ENCODE measurements around the gene DZANK1. TPM values are rescaled to one million over a fixed set of nuclear protein-coding genes. Genes with fewer than 3 reads are reported as not detected.
"Not testable (repeated sequence)": the region's sequence is repeated elsewhere in the genome, so short reads cannot be mapped to it uniquely, and the experiment has no call there.

DZANK1 gene
- total RNA-seq, 5 donors from 2014 or later (not counting 1 experiment from before 2014, with no cell fraction given): 2.3 to 4.0 (median 3.2) TPM

DNA sequence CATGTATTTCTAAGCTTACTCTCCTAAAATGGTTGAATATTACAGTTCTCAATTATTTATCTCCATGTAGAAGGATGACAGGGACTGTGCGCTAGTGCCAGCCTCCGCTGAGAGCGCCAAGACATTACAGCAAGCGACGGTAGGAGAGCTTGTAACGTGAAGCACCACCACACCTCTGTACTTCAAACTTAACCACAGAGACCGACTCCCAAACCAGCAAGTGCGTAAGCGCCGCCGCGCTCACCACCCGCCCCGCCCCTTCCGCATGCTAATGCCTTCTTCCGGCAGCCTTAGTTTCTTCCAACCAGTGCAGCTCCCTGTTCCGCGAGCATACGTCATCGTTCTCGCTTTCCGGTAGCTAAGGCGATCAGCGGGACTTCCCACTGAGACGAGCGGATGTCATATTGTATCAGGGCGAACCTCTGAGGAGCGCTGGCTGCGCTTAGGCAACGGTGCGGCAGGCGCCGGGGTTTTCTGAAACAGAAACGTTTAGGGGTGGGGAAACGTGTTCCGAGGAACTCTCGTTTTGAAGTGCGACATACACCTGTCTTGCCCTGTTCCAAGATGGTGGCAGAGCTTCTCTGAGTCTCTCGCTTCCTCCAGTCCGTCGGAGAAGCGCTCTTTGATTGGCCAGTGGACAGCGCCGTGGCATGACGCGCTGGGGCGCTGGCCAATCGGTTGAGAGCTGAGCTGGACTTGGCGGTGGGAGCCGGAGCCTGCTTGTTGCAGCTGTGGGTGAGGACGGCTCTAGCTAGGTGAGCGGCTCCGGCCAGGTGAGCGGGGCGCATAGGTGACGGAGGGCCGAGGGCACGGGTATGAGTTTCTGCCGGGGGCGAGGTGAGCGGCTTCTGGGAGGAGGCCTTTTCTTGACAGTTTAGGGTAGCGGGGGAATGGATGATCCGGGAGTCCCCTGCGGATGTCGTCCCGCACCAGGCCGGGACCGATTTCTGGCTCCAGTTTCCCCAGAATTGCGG is 40.7 kb upstream of the DZANK1 start, which contains the start of gene SEC23B:
Gene SEC23B, plus strand, starts transcription at position 723 of the 974 bp plus-strand sequence. CDS start 2,896 bp downstream, outside the sequence.
- Mint-ChIP-seq H3K27me3 (no peaks in the 10 kb centered on the region), H3K4me1 (peaks cover 45 to 50% (median 46%) of the 10 kb centered on the region in 3 donors), H3K9me3 (no peaks in the 10 kb centered on the region), H3K27ac (peak within 1 kb of the TSS; percentile 100), H3K36me3 (peaks cover 18% of the 10 kb centered on the region), H3K4me3 (peak within 1 kb of the TSS; percentile 99 to 100 (median 100))
- H3K27me3 ChIP-seq (replicated peaks in 1 of 2; ENCODE audit: control insufficient read depth in 2 of 2, extremely low read depth in 1 of 2, insufficient read depth in 2 of 2, low read length in 1 of 2): no peaks in the 10 kb centered on the region
- no peaks in the 10 kb centered on the region for H3K9me3 ChIP-seq
- H3K36me3 ChIP-seq (ENCODE audit: control insufficient read depth in 2 of 2, extremely low read depth in 1 of 2, insufficient read depth in 1 of 2, low read length in 1 of 2): peaks cover 0 to 23% of the 10 kb centered on the region in 2 donors
- H3K4me3 ChIP-seq (ENCODE audit: control insufficient read depth in 1 of 2, extremely low read depth in 1 of 2, low read length in 1 of 2): peak within 1 kb of the TSS; percentile 91 to 98
- peak; percentile 92 to 100 (median 99) for DNase-seq
- ATAC-seq (replicated peaks in 1 of 4): peak; percentile 84 to 95 (median 92)
- 0% methylated on average over 67 of the region's 69 CpGs for WGBS (ENCODE audit: insufficient coverage)
- H3K4me1 ChIP-seq (ENCODE audit: control insufficient read depth in 1 of 2, extremely low read depth in 1 of 2, insufficient read depth in 2 of 2, low read length in 2 of 2): peaks cover 13 to 18% of the 10 kb centered on the region in 2 experiments
- POLR2A ChIA-PET: interaction anchor here (0.6 to 3.4 kb wide), 30 partner anchors 8 to 1948 kb away, joined by 3 to 59 read pairs (median 4); partner anchors contain the start of genes DZANK1 (in 2 of the 2), POLR3F (in 2 of the 2), RBBP9 (in 2 of the 2) and SMIM26 (in 2 of the 2)
- CTCF ChIA-PET: interaction anchor here (0.5 to 2.8 kb wide), 17 partner anchors 8 to 1545 kb away, joined by 3 to 41 read pairs (median 4); partner anchors contain the start of genes DZANK1 (in 2 of the 2), RBBP9 (in 2 of the 2), CFAP61 (in 1 of the 2) and CRNKL1 (in 1 of the 2)
- H3K27ac ChIP-seq (ENCODE audit: low read length): peak within 1 kb of the TSS; percentile 100

DNA sequence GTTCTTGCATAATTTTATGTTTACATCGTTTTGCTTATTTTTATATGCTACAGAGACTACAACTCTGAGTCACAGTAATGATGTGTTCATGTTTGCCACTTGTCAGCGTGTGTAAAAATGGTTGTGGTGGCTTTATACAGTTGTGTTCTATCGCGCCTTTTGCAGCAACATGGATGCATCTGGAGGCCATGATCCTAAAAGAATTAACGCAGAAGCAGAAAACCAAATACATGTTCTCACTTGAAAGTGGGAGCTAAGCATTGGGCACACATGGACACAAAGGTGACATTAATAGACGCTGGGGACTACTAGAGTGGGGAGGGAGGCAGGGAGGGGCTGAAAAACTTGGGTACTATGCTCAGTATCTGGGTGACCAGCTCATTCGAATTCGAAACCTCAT is 39.9 kb upstream of the DZANK1 start:
- ATAC-seq (replicated peaks in 1 of 4): peak in 1 of 4 experiments; percentile 0
- CTCF ChIA-PET: interaction anchor here (0.5 to 2.8 kb wide), 14 partner anchors 9 to 1546 kb away, joined by 3 to 41 read pairs (median 4); partner anchors contain the start of genes DZANK1 (in 2 of the 2), RBBP9 (in 2 of the 2), CFAP61 (in 1 of the 2) and CRNKL1 (in 1 of the 2)

DNA sequence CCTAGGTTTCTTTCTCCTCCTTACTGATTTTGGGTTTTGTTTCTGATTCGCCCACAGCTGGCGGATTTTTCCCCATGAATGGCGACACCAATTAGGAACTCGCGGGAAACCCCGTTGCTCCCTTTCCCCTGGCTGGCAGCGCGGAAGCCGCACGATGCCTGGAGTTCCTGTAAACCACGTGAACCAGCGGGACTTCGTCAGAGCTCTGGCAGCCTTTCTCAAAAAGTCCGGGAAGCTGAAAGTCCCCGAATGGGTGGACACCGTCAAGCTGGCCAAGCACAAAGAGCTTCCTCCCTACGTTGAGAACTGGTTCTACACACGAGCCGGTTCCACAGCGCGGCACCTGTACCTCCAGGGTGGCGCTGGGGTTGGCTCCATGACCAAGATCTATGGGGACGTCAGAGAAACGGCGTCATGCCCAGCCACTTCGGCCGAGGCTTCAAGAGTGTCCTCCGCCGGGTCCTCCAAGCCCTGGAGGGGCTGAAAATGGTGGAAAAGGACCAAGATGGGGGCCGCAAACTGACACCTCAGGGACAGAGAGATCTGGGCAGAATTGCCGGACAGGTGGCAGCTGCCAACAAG is 37.7 kb upstream of the DZANK1 start:
- Histone ChIP-seq H3K27me3 (replicated peaks in 1 of 2; ENCODE audit: control insufficient read depth in 2 of 2, extremely low read depth in 1 of 2, insufficient read depth in 2 of 2, low read length in 1 of 2) (no peaks in the 10 kb centered on the region), H3K4me1 (ENCODE audit: control insufficient read depth in 1 of 2, extremely low read depth in 1 of 2, insufficient read depth in 2 of 2, low read length in 2 of 2) (peaks cover 13 to 18% of the 10 kb centered on the region in 2 experiments), H3K27ac (ENCODE audit: low read length) (no peak overlapping the region), H3K9me3 (no peaks in the 10 kb centered on the region), H3K36me3 (ENCODE audit: control insufficient read depth in 2 of 2, extremely low read depth in 1 of 2, insufficient read depth in 1 of 2, low read length in 1 of 2) (no peaks in the 10 kb centered on the region), H3K4me3 (ENCODE audit: control insufficient read depth in 1 of 2, extremely low read depth in 1 of 2, low read length in 1 of 2) (no peak overlapping the region)
- POLR2A ChIA-PET: interaction anchor here in 1 of 2 donors (0.5 to 0.7 kb wide), 4 partner anchors 8 to 365 kb away, joined by 3 to 12 read pairs (median 4); partner anchors contain the start of genes RBBP9 and SMIM26
- Mint-ChIP-seq H3K9me3 (no peaks in the 10 kb centered on the region), H3K27ac (no peak overlapping the region), H3K4me1 (peaks cover 26 to 28% (median 26%) of the 10 kb centered on the region in 3 donors), H3K4me3 (no peak overlapping the region), H3K27me3 (peaks cover 0 to 8% of the 10 kb centered on the region in 2 donors), H3K36me3 (no peaks in the 10 kb centered on the region)
- no peak for DNase-seq
- ATAC-seq (replicated peaks in 1 of 4): no peak
- CTCF ChIA-PET: no interaction called here
- WGBS (ENCODE audit: insufficient coverage): 87% methylated on average over 31 of the region's 31 CpGs

More for the DNA sequence above, 39.9 kb upstream of the DZANK1 start:
- Histone ChIP-seq H3K4me3 (ENCODE audit: control insufficient read depth in 1 of 2, extremely low read depth in 1 of 2, low read length in 1 of 2) (peak overlapping the region; percentile 91 to 98), H3K4me1 (ENCODE audit: control insufficient read depth in 1 of 2, extremely low read depth in 1 of 2, insufficient read depth in 2 of 2, low read length in 2 of 2) (peaks cover 13 to 18% of the 10 kb centered on the region in 2 experiments), H3K36me3 (ENCODE audit: control insufficient read depth in 2 of 2, extremely low read depth in 1 of 2, insufficient read depth in 1 of 2, low read length in 1 of 2) (peaks cover 0 to 19% of the 10 kb centered on the region in 2 donors), H3K27ac (ENCODE audit: low read length) (peak overlapping the region; percentile 100), H3K27me3 (replicated peaks in 1 of 2; ENCODE audit: control insufficient read depth in 2 of 2, extremely low read depth in 1 of 2, insufficient read depth in 2 of 2, low read length in 1 of 2) (no peaks in the 10 kb centered on the region), H3K9me3 (no peaks in the 10 kb centered on the region)
- Mint-ChIP-seq H3K9me3 (no peaks in the 10 kb centered on the region), H3K4me1 (peaks cover 45 to 47% (median 46%) of the 10 kb centered on the region in 3 donors), H3K36me3 (peaks cover 14% of the 10 kb centered on the region), H3K4me3 (peak overlapping the region; percentile 99 to 100 (median 100)), H3K27ac (peak overlapping the region; percentile 100), H3K27me3 (peaks cover 0 to 7% of the 10 kb centered on the region in 2 donors)
- peak in 8 of 35 experiments; percentile 0 to 17 (median 8) for DNase-seq
- POLR2A ChIA-PET: interaction anchor here (0.6 to 3.4 kb wide), 23 partner anchors 9 to 1546 kb away, joined by 3 to 59 read pairs (median 5); partner anchors contain the start of genes DZANK1 (in 2 of the 2), POLR3F (in 2 of the 2), RBBP9 (in 2 of the 2) and SMIM26 (in 2 of the 2)
- 52% methylated on average over 4 of the region's 8 CpGs for WGBS (ENCODE audit: insufficient coverage)

DNA sequence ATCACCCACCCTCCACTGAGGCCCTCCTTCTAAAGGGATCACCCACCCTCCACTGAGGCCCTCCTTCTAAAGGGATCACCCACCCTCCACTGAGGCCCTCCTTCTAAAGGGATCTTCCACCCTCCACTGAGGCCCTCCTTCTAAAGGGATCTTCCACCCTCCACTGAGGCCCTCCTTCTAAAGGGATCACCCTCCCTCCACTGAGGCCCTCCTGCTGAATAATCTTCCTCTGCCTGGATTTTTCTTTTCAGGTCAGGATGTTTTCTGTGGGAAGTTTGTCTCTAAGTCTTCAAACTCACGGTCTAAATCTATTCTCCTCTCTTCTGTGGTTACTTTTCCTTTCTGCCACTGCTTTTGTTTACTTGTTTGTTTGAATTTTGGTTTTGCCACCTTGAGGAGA is 34.8 kb upstream of the DZANK1 start:
- H3K27me3 ChIP-seq (replicated peaks in 1 of 2; ENCODE audit: control insufficient read depth in 2 of 2, extremely low read depth in 1 of 2, insufficient read depth in 2 of 2, low read length in 1 of 2); H3K27ac Mint-ChIP-seq; DNase-seq; H3K4me1 ChIP-seq (ENCODE audit: control insufficient read depth in 1 of 2, extremely low read depth in 1 of 2, insufficient read depth in 2 of 2, low read length in 2 of 2); H3K27me3 Mint-ChIP-seq; H3K27ac ChIP-seq (ENCODE audit: low read length); H3K36me3 Mint-ChIP-seq; H3K9me3 ChIP-seq; ATAC-seq (replicated peaks in 1 of 4); H3K9me3 Mint-ChIP-seq; H3K36me3 ChIP-seq (ENCODE audit: control insufficient read depth in 2 of 2, extremely low read depth in 1 of 2, insufficient read depth in 1 of 2, low read length in 1 of 2); H3K4me1 Mint-ChIP-seq; CTCF ChIA-PET; H3K4me3 Mint-ChIP-seq; H3K4me3 ChIP-seq (ENCODE audit: control insufficient read depth in 1 of 2, extremely low read depth in 1 of 2, low read length in 1 of 2): not testable (repeated sequence)
- POLR2A ChIA-PET: interaction anchor here in 1 of 2 donors (0.6 kb wide), 1 partner anchor 35 kb away, joined by 3 read pairs; the partner anchor contains the start of genes DZANK1 and POLR3F
- WGBS (ENCODE audit: insufficient coverage): no CpG with 5 or more reads among the region's 1 CpG

DNA sequence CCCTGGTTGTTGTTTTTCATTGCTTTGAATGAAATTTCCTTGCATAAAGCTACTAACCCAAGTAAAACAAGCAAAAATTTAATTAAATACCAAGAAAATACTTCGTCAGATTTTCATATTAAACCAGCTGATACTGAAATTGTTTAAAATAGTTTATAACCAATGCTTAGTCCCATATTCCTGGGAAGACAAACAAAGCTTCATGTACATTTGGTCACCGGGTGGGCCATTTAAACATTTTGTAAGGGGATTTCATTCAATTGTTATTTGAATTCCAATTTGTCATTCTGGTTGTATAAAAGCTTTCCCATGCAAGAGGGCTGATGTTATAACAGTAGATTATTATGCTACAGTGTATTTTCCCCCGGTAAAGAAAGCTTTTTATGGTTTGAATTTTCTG is 30.8 kb upstream of the DZANK1 start:
- Histone ChIP-seq H3K27ac (ENCODE audit: low read length) (peak overlapping the region; percentile 64), H3K27me3 (replicated peaks in 1 of 2; ENCODE audit: control insufficient read depth in 2 of 2, extremely low read depth in 1 of 2, insufficient read depth in 2 of 2, low read length in 1 of 2) (no peaks in the 10 kb centered on the region), H3K4me3 (ENCODE audit: control insufficient read depth in 1 of 2, extremely low read depth in 1 of 2, low read length in 1 of 2) (no peak overlapping the region), H3K4me1 (ENCODE audit: control insufficient read depth in 1 of 2, extremely low read depth in 1 of 2, insufficient read depth in 2 of 2, low read length in 2 of 2) (peaks cover 10% of the 10 kb centered on the region in 2 experiments), H3K9me3 (no peaks in the 10 kb centered on the region), H3K36me3 (ENCODE audit: control insufficient read depth in 2 of 2, extremely low read depth in 1 of 2, insufficient read depth in 1 of 2, low read length in 1 of 2) (peaks cover 8 to 12% of the 10 kb centered on the region in 2 donors)
- peaks cover 10% of the 10 kb centered on the region for H3K36me3 Mint-ChIP-seq
- CTCF ChIA-PET: interaction anchor here (1.8 to 3.4 kb wide), 3 partner anchors 9 to 30 kb away, joined by 5 to 41 read pairs (median 12); partner anchors contain the start of genes DZANK1 (in 1 of the 2), POLR3F (in 1 of the 2) and SEC23B (in 1 of the 2)
- H3K4me3 Mint-ChIP-seq: peak overlapping the region; percentile 93 to 97 (median 95)
- peaks cover 0 to 8% of the 10 kb centered on the region in 2 donors for H3K27me3 Mint-ChIP-seq
- H3K27ac Mint-ChIP-seq: peak overlapping the region in 1 of 2 donors; percentile 91
- no peaks in the 10 kb centered on the region for H3K9me3 Mint-ChIP-seq
- peaks cover 11 to 21% (median 19%) of the 10 kb centered on the region in 3 donors for H3K4me1 Mint-ChIP-seq
- ATAC-seq (replicated peaks in 1 of 4) (no peak), DNase-seq (no peak)
- POLR2A ChIA-PET: interaction anchor here (1.2 to 3.6 kb wide), 3 partner anchors 10 to 27 kb away, joined by 3 to 56 read pairs (median 24); partner anchors contain the start of gene SEC23B (in 2 of the 2)
- WGBS (ENCODE audit: insufficient coverage): no CpG with 5 or more reads among the region's 3 CpGs

Measured in T-cell (primary cell).